Measurements from ENCODE around the gene THRAP3. TPM values are rescaled to one million over a fixed set of nuclear protein-coding genes. Genes with fewer than 3 reads are reported as not detected.

Gene THRAP3
- total RNA-seq, 1 experiment from 2014 or later: 143 TPM

- H3F3A ChIP-seq (ENCODE audit: insufficient read depth, low read depth): no peaks in the 10 kb centered on the region; the same call in 1 of the 2 replicates
- H3K36me3 ChIP-seq (ENCODE audit: low read depth): no peaks in the 10 kb centered on the region
- no peak overlapping the region for H3K4me3 ChIP-seq
- no peaks in the 10 kb centered on the region for H3K9me3 ChIP-seq (ENCODE audit: insufficient read depth, low read depth)
- ChIA-PET CTCF (no interaction called here), POLR2A (ENCODE audit: unreplicated experiment) (no interaction called here)
- H3K27ac ChIP-seq: no peak overlapping the region
- H3K4me2 ChIP-seq: no peak overlapping the region
- H3K9me2 ChIP-seq (ENCODE audit: insufficient read depth): no peaks in the 10 kb centered on the region
- H4K20me1 ChIP-seq (ENCODE audit: insufficient read depth): no peaks in the 10 kb centered on the region; the same call in 1 of the 2 replicates
- no TSS peak for BruUV-seq (replicated peaks)
- H3K27me3 ChIP-seq (ENCODE audit: insufficient read depth, low read depth): no peaks in the 10 kb centered on the region
- no peaks in the 10 kb centered on the region for H3K79me2 ChIP-seq (ENCODE audit: low read depth)
- no peak for DNase-seq
- H2AFZ ChIP-seq: no peak overlapping the region
- intact Hi-C loops (cut with micrococcal nuclease; ENCODE audit: unreplicated experiment): no loop called here
- H3K4me1 ChIP-seq (replicated peaks; ENCODE audit: insufficient read depth): no peaks in the 10 kb centered on the region; the same call in 1 of the 2 replicates
- no peak for TF ChIP-seq EZH2 (IDR thresholded peaks at IDR 0.05; ENCODE audit: low read depth)
- TF ChIP-seq CTCF (conservative IDR thresholded peaks at IDR 0.05): no peak
These were observed 104.5 kb downstream of the THRAP3 start for GRCh38 chr1:36328713-36329112.

GRCh38 chr1:36329817-36330216, 105.6 kb downstream of the THRAP3 start:
- Histone ChIP-seq H2AFZ (no peak overlapping the region), H3K4me1 (replicated peaks; ENCODE audit: insufficient read depth) (no peaks in the 10 kb centered on the region), H3K27ac (no peak overlapping the region), H3K79me2 (ENCODE audit: low read depth) (no peaks in the 10 kb centered on the region), H3K27me3 (ENCODE audit: insufficient read depth, low read depth) (no peaks in the 10 kb centered on the region), H3K36me3 (ENCODE audit: low read depth) (no peaks in the 10 kb centered on the region), H3K4me2 (no peak overlapping the region), H3F3A (ENCODE audit: insufficient read depth, low read depth) (no peaks in the 10 kb centered on the region; the same call in 1 of the 2 replicates), H4K20me1 (ENCODE audit: insufficient read depth) (no peaks in the 10 kb centered on the region; the same call in 1 of the 2 replicates), H3K4me3 (no peak overlapping the region), H3K9me2 (ENCODE audit: insufficient read depth) (no peaks in the 10 kb centered on the region), H3K9me3 (ENCODE audit: insufficient read depth, low read depth) (no peaks in the 10 kb centered on the region)
- DNase-seq: no peak
- no peak for TF ChIP-seq CTCF (conservative IDR thresholded peaks at IDR 0.05)
- no TSS peak for BruUV-seq (replicated peaks)
- intact Hi-C loops (cut with micrococcal nuclease; ENCODE audit: unreplicated experiment): no loop called here
- ChIA-PET POLR2A (ENCODE audit: unreplicated experiment) (no interaction called here), CTCF (no interaction called here)

- ChIA-PET POLR2A (ENCODE audit: unreplicated experiment) (no interaction called here), CTCF (no interaction called here)
- no peaks in the 10 kb centered on the region for H3K79me2 ChIP-seq (ENCODE audit: low read depth)
- TF ChIP-seq CTCF (conservative IDR thresholded peaks at IDR 0.05) (no peak), EZH2 (IDR thresholded peaks at IDR 0.05; ENCODE audit: low read depth) (no peak)
- intact Hi-C loops (cut with micrococcal nuclease; ENCODE audit: unreplicated experiment): no loop called here
- no peaks in the 10 kb centered on the region; the same call in 1 of the 2 replicates for H4K20me1 ChIP-seq (ENCODE audit: insufficient read depth)
- H3K4me3 ChIP-seq: no peak overlapping the region
- H2AFZ ChIP-seq: no peak overlapping the region
- H3F3A ChIP-seq (ENCODE audit: insufficient read depth, low read depth): no peaks in the 10 kb centered on the region
- no peaks in the 10 kb centered on the region for H3K4me1 ChIP-seq (replicated peaks; ENCODE audit: insufficient read depth)
- no TSS peak for BruUV-seq (replicated peaks)
- H3K27ac ChIP-seq: no peak overlapping the region
- no peak overlapping the region for H3K4me2 ChIP-seq
- H3K27me3 ChIP-seq (ENCODE audit: insufficient read depth, low read depth): no peaks in the 10 kb centered on the region
- no peaks in the 10 kb centered on the region for H3K36me3 ChIP-seq (ENCODE audit: low read depth)
- H3K9me2 ChIP-seq (ENCODE audit: insufficient read depth): no peaks in the 10 kb centered on the region
- no peaks in the 10 kb centered on the region for H3K9me3 ChIP-seq (ENCODE audit: insufficient read depth, low read depth)
- no peak for DNase-seq
These were observed 106.7 kb downstream of the THRAP3 start for GRCh38 chr1:36330940-36331339.
